Measurements from ENCODE around the gene SPTBN4. TPM values are rescaled to one million over a fixed set of nuclear protein-coding genes. Genes with fewer than 3 reads are reported as not detected.
"Not testable (repeated sequence)": the region's sequence is repeated elsewhere in the genome, so short reads cannot be mapped to it uniquely, and the experiment has no call there.

The SPTBN4 gene
- total RNA-seq, 2 experiments from 2014 or later = 0.39 to 0.40 TPM

- POLR2A ChIA-PET = interaction anchor here (0.5 to 2.1 kb wide), 14 partner anchors 9 to 184 kb away, joined by 3 to 22 read pairs (median 4); partner anchors contain the start of genes AKT2, C19orf47, PLD3 and SERTAD3
These were observed 41.1 kb upstream of the SPTBN4 start, which contains the start of gene SERTAD1 for GRCh38 chr19:40425450-40426287. SERTAD1 (minus strand) TSS chr19:40425992; CDS start chr19:40423546, 2,446 bp downstream.

GRCh38 chr19:40428197-40428596 is 38.6 kb upstream of the SPTBN4 start:
- not testable (repeated sequence) for H3K27me3 Mint-ChIP-seq, H3K27ac Mint-ChIP-seq, H3K9me3 Mint-ChIP-seq

More at GRCh38 chr19:40425450-40426287, 41.1 kb upstream of the SPTBN4 start, which contains the start of gene SERTAD1:
- H3K9me3 Mint-ChIP-seq = no peaks in the 10 kb centered on the region
- H3K36me3 Mint-ChIP-seq = peaks cover 1% of the 10 kb centered on the region
- DNase-seq (peak; percentile 100), ATAC-seq (ENCODE audit: low read depth) (peak; percentile 91)
- peak within 1 kb of the TSS; percentile 88 for H3K4me3 Mint-ChIP-seq
- peak within 1 kb of the TSS; percentile 92 for H3K27ac Mint-ChIP-seq
- peaks cover 20% of the 10 kb centered on the region for H3K4me1 Mint-ChIP-seq
- no peaks in the 10 kb centered on the region for H3K27me3 Mint-ChIP-seq

GRCh38 chr19:40430242-40430641 is 36.6 kb upstream of the SPTBN4 start:
- H3K4me1 Mint-ChIP-seq = peaks cover 16% of the 10 kb centered on the region
- not testable (repeated sequence) for ATAC-seq (ENCODE audit: low read depth); DNase-seq; H3K36me3 Mint-ChIP-seq; H3K9me3 Mint-ChIP-seq; H3K27ac Mint-ChIP-seq; H3K27me3 Mint-ChIP-seq; H3K4me3 Mint-ChIP-seq
- POLR2A ChIA-PET = interaction anchor here (0.7 to 1.4 kb wide), 3 partner anchors 10 to 27 kb away, joined by 3 to 6 read pairs (median 3); no protein-coding TSS in a partner anchor

More at GRCh38 chr19:40428197-40428596, 38.6 kb upstream of the SPTBN4 start:
- not testable (repeated sequence) for H3K4me3 Mint-ChIP-seq; ATAC-seq (ENCODE audit: low read depth); H3K36me3 Mint-ChIP-seq; DNase-seq
- POLR2A ChIA-PET = interaction anchor here (0.7 to 0.9 kb wide), 3 partner anchors 10 to 274 kb away, joined by 3 read pairs; no protein-coding TSS in a partner anchor
- peaks cover 14% of the 10 kb centered on the region for H3K4me1 Mint-ChIP-seq

- no peak overlapping the region for H3K27ac Mint-ChIP-seq
- POLR2A ChIA-PET = interaction anchor here (1.0 to 1.4 kb wide), 2 partner anchors 11 to 34 kb away, joined by 4 to 6 read pairs; partner anchors contain the start of gene BLVRB
- H3K4me1 Mint-ChIP-seq = peaks cover 11% of the 10 kb centered on the region
- no peaks in the 10 kb centered on the region for H3K36me3 Mint-ChIP-seq
- H3K4me3 Mint-ChIP-seq = no peak overlapping the region
- DNase-seq (no peak), ATAC-seq (ENCODE audit: low read depth) (no peak)
- no peaks in the 10 kb centered on the region for H3K9me3 Mint-ChIP-seq
- no peaks in the 10 kb centered on the region for H3K27me3 Mint-ChIP-seq
These were observed 35.1 kb upstream of the SPTBN4 start for GRCh38 chr19:40431698-40432097.

GRCh38 chr19:40432760-40433159 is 34.0 kb upstream of the SPTBN4 start:
- ATAC-seq (ENCODE audit: low read depth); H3K27me3 Mint-ChIP-seq; H3K4me1 Mint-ChIP-seq; H3K36me3 Mint-ChIP-seq; DNase-seq; H3K9me3 Mint-ChIP-seq: not testable (repeated sequence)
- Mint-ChIP-seq H3K27ac (peak overlapping the region; percentile 98), H3K4me3 (peak overlapping the region; percentile 98)
- POLR2A ChIA-PET = interaction anchor here (1.0 to 2.9 kb wide), 3 partner anchors 10 to 33 kb away, joined by 4 to 19 read pairs (median 9); partner anchors contain the start of genes BLVRB and SERTAD3

GRCh38 chr19:40433391-40434216 is 33.2 kb upstream of the SPTBN4 start:
- H3K27ac Mint-ChIP-seq = peak overlapping the region; percentile 98
- DNase-seq (peak; percentile 73), ATAC-seq (ENCODE audit: low read depth) (peak; percentile 93)
- H3K4me3 Mint-ChIP-seq = peak overlapping the region; percentile 98
- POLR2A ChIA-PET = interaction anchor here (1.5 to 2.9 kb wide), 3 partner anchors 8 to 13 kb away, joined by 5 to 19 read pairs (median 9); partner anchors contain the start of genes SERTAD1 and SERTAD3
- peaks cover 10% of the 10 kb centered on the region for H3K4me1 Mint-ChIP-seq
- no peaks in the 10 kb centered on the region for H3K9me3 Mint-ChIP-seq
- H3K36me3 Mint-ChIP-seq = no peaks in the 10 kb centered on the region
- H3K27me3 Mint-ChIP-seq = no peaks in the 10 kb centered on the region

- peaks cover 9% of the 10 kb centered on the region for H3K36me3 Mint-ChIP-seq
- peaks cover 18% of the 10 kb centered on the region for H3K4me1 Mint-ChIP-seq
- H3K4me3 Mint-ChIP-seq = no peak overlapping the region
- no peak for ATAC-seq (ENCODE audit: low read depth)
- no peaks in the 10 kb centered on the region for H3K9me3 Mint-ChIP-seq
- no peak overlapping the region for H3K27ac Mint-ChIP-seq
- POLR2A ChIA-PET = interaction anchor here (1.1 to 1.4 kb wide), 3 partner anchors 10 to 17 kb away, joined by 3 read pairs; no protein-coding TSS in a partner anchor
- H3K27me3 Mint-ChIP-seq = no peaks in the 10 kb centered on the region
- no peak for DNase-seq
These were observed 28.5 kb upstream of the SPTBN4 start for GRCh38 chr19:40438284-40438683.

- DNase-seq (no peak), ATAC-seq (ENCODE audit: low read depth) (no peak)
- H3K27ac Mint-ChIP-seq = peak overlapping the region; percentile 93
- peaks cover 16% of the 10 kb centered on the region for H3K4me1 Mint-ChIP-seq
- H3K9me3 Mint-ChIP-seq = no peaks in the 10 kb centered on the region
- peak overlapping the region; percentile 96 for H3K4me3 Mint-ChIP-seq
- POLR2A ChIA-PET = interaction anchor here (3.0 to 3.3 kb wide), 2 partner anchors 15 to 21 kb away, joined by 22 to 35 read pairs; partner anchors contain the start of gene SERTAD1
- no peaks in the 10 kb centered on the region for H3K27me3 Mint-ChIP-seq
- H3K36me3 Mint-ChIP-seq = peaks cover 9% of the 10 kb centered on the region
These were observed 25.0 kb upstream of the SPTBN4 start for GRCh38 chr19:40441719-40442253.

- Mint-ChIP-seq H3K4me3 (peak overlapping the region; percentile 96), H3K27ac (peak overlapping the region; percentile 93), H3K27me3 (no peaks in the 10 kb centered on the region), H3K4me1 (peaks cover 16% of the 10 kb centered on the region), H3K36me3 (peaks cover 9% of the 10 kb centered on the region), H3K9me3 (no peaks in the 10 kb centered on the region)
- DNase-seq (no peak), ATAC-seq (ENCODE audit: low read depth) (no peak)
- POLR2A ChIA-PET = interaction anchor here (0.6 to 3.3 kb wide), 13 partner anchors 9 to 1544 kb away, joined by 3 to 35 read pairs (median 5); partner anchors contain the start of genes BLVRB and SERTAD1
These were observed 24.3 kb upstream of the SPTBN4 start for GRCh38 chr19:40442328-40443130.

GRCh38 chr19:40443131-40443999 is 23.4 kb upstream of the SPTBN4 start:
- no peaks in the 10 kb centered on the region for H3K27me3 Mint-ChIP-seq
- peak overlapping the region; percentile 96 for H3K27ac Mint-ChIP-seq
- peak; percentile 87 for ATAC-seq (ENCODE audit: low read depth)

More at GRCh38 chr19:40443131-40443999, 23.4 kb upstream of the SPTBN4 start:
- POLR2A ChIA-PET = interaction anchor here (1.0 to 3.3 kb wide), 12 partner anchors 10 to 158 kb away, joined by 3 to 35 read pairs (median 5); partner anchors contain the start of genes BLVRB and SERTAD1
- H3K36me3 Mint-ChIP-seq = peaks cover 9% of the 10 kb centered on the region
- no peaks in the 10 kb centered on the region for H3K9me3 Mint-ChIP-seq
- peak overlapping the region; percentile 96 for H3K4me3 Mint-ChIP-seq
- DNase-seq = peak; percentile 97
- H3K4me1 Mint-ChIP-seq = peaks cover 16% of the 10 kb centered on the region

All from activated naive CD8-positive, alpha-beta T cell treated with anti-CD3 and anti-CD28 coated beads, Interleukin-2, amount 10 ng/mL, durations not matched to agents 7 days and 5 days (primary cell).